H1 (cell line): ENCODE results near the gene TTC24. TPM values are rescaled to one million over a fixed set of nuclear protein-coding genes. Genes with fewer than 3 reads are reported as not detected.

Source experiments
- HDAC2 ChIP-seq, 2 experiments: fragments of 300-600 bp in 1 of 2; sonication (generic) in 1 of 2; IDR thresholded peaks; 2 replicates each; pipeline ENCODE4 v1.6.1; 2011 to 2012; ENCODE audit warnings: low read depth in 2 of 2, low read length in 2 of 2, mild to moderate bottlenecking in 2 of 2, moderate library complexity in 2 of 2, borderline replicate concordance in 1 of 2, inconsistent platforms in 1 of 2
- SRF ChIP-seq: IDR thresholded peaks from 2 replicates; pipeline ENCODE4 v1.6.1; 2011; ENCODE audit warnings: mild to moderate bottlenecking, low read depth, low read length, moderate library complexity
- polyA plus RNA-seq, 7 experiments: library from polyadenylated mRNA; depleted of rRNA in 3 of 7; stranded (reverse) in 5 of 7; unstranded in 2 of 7; fragments of >200 nt in 5 of 7; fragments of 200-250 nt in 2 of 7; gene quantifications; 1 replicate in 5 of 7; 2 replicates in 1 of 7; 4 replicates in 1 of 7; pipeline versions ENCODE4 v1.2.1 to v1.2.3, GENCODE V29; 2011 to 2013; ENCODE audit warnings: missing spikeins in 2 of 7, mixed read lengths in 2 of 7
- total RNA-seq: library from RNA; stranded (reverse); fragmentation: NEBNext Ultra II Directional; extraction: Animal tissue kit (Norgen Biotek cat#: 25700); gene quantifications from 2 replicates; pipeline ENCODE4 v1.2.1, GENCODE V29; 2021

The TTC24 gene
- total and polyA plus RNA-seq, 2 of the 8 experiments (the other 6 are each of a cell fraction or from before 2014, with no cell fraction given): 0.08 TPM; not detected in 1

DNA sequence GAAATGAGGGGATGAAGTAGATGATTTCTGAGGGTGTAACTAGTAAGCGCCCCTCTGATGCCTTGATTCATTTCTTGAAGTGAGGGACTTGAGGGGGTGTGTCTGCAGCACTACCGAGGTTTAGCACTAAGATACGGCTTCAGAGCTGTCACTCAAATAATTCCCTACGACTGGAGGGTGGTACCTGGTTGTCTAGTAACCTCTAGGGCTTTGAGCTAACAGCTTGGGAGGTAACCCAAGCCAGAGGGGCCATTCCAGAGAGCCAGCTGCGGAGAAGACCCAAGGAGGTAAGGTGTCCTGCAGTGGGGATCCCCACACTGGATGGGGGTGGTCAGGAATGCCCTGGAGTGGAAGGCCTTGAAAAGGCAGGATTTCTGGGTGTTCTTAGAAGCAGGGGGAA lies at the start of gene TTC24 (continued):
- no peak for TF ChIP-seq HDAC2 (IDR thresholded peaks at IDR 0.05; ENCODE audit: borderline replicate concordance in 1 of 2, low read depth in 2 of 2, low read length in 2 of 2)
- no peak for TF ChIP-seq SRF
- TF ChIP-seq, all 59 proteins: peak for 0
